Stimulated activated CD4-positive, alpha-beta T cell treated with anti-CD3 and anti-CD28 coated beads, Interleukin-15, amount 100 ng/mL, for 1 hour (primary cell): ENCODE measurements around the gene GSK3A.
A peak's percentile ranks its signal among the peaks of the same experiment; 100 is the strongest.

ENCODE experiments used
- DNase-seq, 2 donors: peaks; one replicate each; pipeline ENCODE4 v3.0.0-alpha.2; 2020; ENCODE audit warnings: low read depth in 1 of 2, low spot score in 1 of 2

Gene GSK3A

GRCh38 chr19:42249769-42250168, 7.4 kb upstream of the GSK3A start:
- no peak for DNase-seq

GRCh38 chr19:42249149-42249750, 6.8 kb upstream of the GSK3A start:
- DNase-seq: no peak

- no peak for DNase-seq
These were observed 6.1 kb upstream of the GSK3A start for GRCh38 chr19:42248270-42249148.

GRCh38 chr19:42247640-42248199, 5.3 kb upstream of the GSK3A start:
- DNase-seq: no peak

- DNase-seq: no peak
These were observed 4.7 kb upstream of the GSK3A start for GRCh38 chr19:42246922-42247639.

- no peak for DNase-seq
These were observed 3.9 kb upstream of the GSK3A start for GRCh38 chr19:42246143-42246921.

GRCh38 chr19:42245231-42245630, 2.8 kb upstream of the GSK3A start:
- no peak for DNase-seq

DNA sequence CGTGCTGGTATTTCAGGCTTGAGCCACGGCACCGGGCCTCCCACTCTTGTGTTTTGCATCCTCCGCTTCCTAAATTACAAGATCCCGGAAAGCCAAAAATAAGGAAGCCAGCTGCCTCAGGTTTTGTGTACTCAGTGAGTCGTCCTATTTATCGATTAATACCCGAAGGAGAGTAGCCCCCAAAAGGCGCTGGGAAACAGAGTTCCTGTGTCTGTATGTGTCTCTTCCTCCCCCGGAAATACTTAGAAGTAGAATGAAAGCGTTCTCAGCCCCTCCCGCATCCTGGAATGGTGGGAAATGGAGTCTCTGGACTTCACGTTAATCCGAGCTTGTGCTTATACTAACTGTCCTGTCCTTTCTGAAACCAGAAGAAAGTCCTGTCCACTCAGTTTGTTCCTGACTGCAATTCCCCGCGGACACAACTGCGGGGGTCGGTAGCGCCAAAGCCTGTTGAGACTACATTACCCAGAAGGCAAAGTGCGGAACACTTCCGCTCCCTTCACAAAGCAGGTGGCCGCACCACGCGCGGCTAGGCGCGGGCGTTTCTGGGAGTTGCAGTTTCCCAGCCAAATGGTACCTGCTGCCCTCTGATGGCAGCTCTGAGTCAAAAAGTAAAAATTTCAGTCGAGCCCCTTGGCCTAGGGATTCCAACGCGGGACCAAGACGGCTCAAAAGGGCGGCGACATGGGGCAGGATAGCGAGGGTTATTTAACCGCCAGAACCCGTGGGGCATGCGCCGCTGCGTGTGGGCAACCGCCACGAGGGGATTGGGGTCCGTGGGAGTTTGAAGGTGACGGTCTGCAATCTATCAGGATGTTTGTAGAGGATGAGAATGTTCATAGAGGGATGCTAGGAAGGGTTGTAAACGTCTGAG, 2.2 kb upstream of the GSK3A start:
- DNase-seq: peak; percentile 81 to 82

GRCh38 chr19:42242069-42242511, 312 bp downstream of the GSK3A start:
- peak in 1 of 2 donors; percentile 33 for DNase-seq

DNA sequence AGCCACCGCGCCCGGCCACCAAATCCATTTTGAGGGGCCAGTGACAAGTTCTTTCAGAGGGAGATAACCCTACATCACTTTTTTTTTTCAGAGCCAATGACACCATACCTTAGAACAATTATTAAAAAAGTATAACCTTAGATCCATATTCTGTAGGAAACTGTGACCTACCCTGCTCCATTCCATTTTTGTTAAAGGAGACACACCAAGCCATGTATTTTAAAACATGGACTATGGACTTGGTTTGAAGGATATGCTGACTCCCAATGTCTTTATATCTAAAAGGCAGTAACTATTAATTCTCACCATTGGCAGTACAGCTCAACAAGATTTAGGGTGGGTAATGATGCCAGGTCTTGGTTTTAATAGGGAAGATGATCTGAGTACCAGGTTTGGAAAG, 1.1 kb downstream of the GSK3A start:
- no peak for DNase-seq

GRCh38 chr19:42239544-42240220, 2.7 kb downstream of the GSK3A start:
- no peak for DNase-seq

DNA sequence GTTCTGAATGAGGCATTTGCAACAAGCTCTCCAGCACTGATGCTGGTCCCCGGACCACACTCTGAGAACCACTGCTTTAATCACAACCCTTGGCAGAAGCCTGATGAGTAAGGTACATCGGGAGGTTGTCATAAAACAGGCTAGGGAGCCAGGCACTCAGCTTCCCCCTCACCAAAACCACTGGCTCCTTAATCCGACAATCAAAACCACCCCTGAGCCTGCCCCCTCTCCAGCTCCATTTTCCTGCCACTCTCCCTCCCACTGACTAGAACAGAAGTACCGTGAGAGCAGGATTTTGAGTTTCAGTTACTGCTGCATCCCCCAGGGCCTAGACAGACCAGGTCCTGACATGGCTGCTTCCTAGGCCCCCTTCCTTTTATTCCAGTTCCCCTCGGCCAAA, 7.2 kb downstream of the GSK3A start:
- no peak for DNase-seq

DNA sequence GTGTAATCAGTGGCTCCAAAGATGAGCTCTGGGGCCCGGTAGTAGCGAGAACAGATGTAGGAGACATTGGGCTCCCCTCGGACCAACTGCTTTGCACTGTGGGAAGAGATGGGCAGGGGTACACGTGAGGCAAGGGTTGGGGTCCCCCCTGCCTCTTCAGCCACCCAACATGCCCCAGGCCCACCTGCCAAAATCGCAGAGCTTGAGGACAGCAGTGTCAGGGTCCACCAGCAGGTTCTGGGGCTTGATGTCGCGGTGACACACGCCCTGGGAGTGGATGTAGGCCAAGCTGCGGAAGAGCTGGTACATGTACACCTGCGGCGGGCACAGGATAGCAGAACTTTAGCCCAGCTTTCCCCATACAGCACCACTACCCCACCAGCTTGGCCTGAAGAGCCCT, 8.0 kb downstream of the GSK3A start:
- no peak for DNase-seq

- no peak for DNase-seq
These were observed 8.6 kb downstream of the GSK3A start for GRCh38 chr19:42233678-42234292.

- DNase-seq: no peak
These were observed 9.3 kb downstream of the GSK3A start for GRCh38 chr19:42233106-42233505.

- DNase-seq: no peak
These were observed 10.0 kb downstream of the GSK3A start for GRCh38 chr19:42232435-42232834.

DNA sequence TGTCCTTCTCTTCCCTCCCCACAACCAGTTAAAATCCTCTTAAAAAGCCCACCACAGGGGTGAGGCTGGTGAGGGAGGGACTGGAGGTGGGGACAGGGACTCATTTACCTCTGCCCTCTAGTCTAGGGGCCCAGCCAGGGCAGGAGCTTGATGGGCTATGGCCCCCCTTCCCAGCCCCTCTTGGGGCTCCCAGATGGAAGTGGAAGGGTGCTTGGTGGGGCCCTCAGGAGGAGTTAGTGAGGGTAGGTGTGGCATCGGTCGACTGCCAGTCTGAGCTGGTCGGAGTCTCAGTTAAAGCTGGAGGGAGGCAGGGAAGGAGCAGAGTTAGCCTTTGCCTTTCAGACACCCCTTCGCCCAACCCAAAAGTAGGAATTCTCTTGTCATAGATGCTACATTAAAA, 11.8 kb downstream of the GSK3A start:
- DNase-seq: no peak

DNA sequence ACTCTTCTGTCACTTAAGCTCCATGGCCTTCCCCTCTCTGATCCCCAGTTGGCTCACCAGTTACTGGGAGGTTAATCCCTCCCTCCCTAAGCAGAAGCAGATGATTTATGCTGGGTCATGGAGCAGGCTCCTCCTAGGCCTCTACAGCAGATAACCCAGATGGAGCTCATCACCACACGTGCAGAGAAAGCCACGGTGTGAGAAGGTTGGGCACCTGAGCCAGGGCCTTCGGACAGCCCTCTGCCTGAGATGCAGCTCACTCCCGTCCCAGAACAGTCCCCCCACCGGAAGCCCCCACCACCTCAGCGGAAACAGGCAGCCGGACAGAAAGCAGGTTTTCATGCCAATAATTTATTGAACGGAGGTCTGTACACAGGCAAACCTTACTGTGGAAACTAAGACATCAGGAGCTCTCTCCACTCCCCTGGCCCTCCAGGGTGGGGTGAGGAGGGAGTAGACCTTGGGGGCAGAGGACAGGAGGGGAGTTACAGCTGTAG, 12.5 kb downstream of the GSK3A start:
- DNase-seq: no peak
